ENCODE results near the gene GLRB. TPM values are rescaled to one million over a fixed set of nuclear protein-coding genes. Genes with fewer than 3 reads are reported as not detected.
"Not testable (repeated sequence)": the region's sequence is repeated elsewhere in the genome, so short reads cannot be mapped to it uniquely, and the experiment has no call there.

The GLRB gene
- total and polyA plus RNA-seq, 12 donors = 3.3 to 23.3 (median 13.1) TPM

GRCh38 chr4:157057218-157057617 is 18.7 kb upstream of the GLRB start:
- no peaks in the 10 kb centered on the region for H3K27me3 ChIP-seq
- H3K9me3 ChIP-seq = no peaks in the 10 kb centered on the region
- H3K4me3 ChIP-seq = no peak overlapping the region
- no peaks in the 10 kb centered on the region for H3K36me3 ChIP-seq
- intact Hi-C loops (cut with DNase I) = no loop called here
- WGBS, 2 donors = 47 to 56% methylated on average over 1 of the region's 1 CpG
- H3K27ac ChIP-seq = no peak overlapping the region
- DNase-seq (no peak), ATAC-seq (no peak)
- no peaks in the 10 kb centered on the region for H3K4me1 ChIP-seq
- no peak for TF ChIP-seq CTCF (IDR thresholded peaks at IDR 0.05)

- H3K4me1 ChIP-seq; DNase-seq; intact Hi-C loops (cut with DNase I); H3K36me3 ChIP-seq; H3K4me3 ChIP-seq; H3K27me3 ChIP-seq; H3K9me3 ChIP-seq; ATAC-seq; H3K27ac ChIP-seq: not testable (repeated sequence)
- 88 to 96% methylated on average over 5 of the region's 5 CpGs for WGBS, 2 donors
Measured at GRCh38 chr4:157058899-157059298, 17.1 kb upstream of the GLRB start.

- Histone ChIP-seq H3K36me3 (no peaks in the 10 kb centered on the region), H3K27me3 (peaks cover 0 to 24% (median 0%) of the 10 kb centered on the region in 7 donors), H3K4me3 (no peak overlapping the region), H3K9me3 (no peaks in the 10 kb centered on the region), H3K27ac (no peak overlapping the region), H3K4me1 (peaks cover 0 to 4% (median 0%) of the 10 kb centered on the region in 9 donors)
- ATAC-seq (no peak), DNase-seq (no peak)
- TF ChIP-seq CTCF (IDR thresholded peaks at IDR 0.05) = no peak
- intact Hi-C loops (cut with DNase I) = no loop called here
Measured at GRCh38 chr4:157072002-157072401, 3.9 kb upstream of the GLRB start.

- Histone ChIP-seq H3K4me3 (peak overlapping the region in 8 of 10 donors; percentile 9 to 89 (median 61)), H3K4me1 (peaks cover 0 to 4% (median 0%) of the 10 kb centered on the region in 9 donors), H3K36me3 (no peaks in the 10 kb centered on the region), H3K27me3 (peaks cover 0 to 31% (median 0%) of the 10 kb centered on the region in 7 donors), H3K9me3 (no peaks in the 10 kb centered on the region), H3K27ac (peak overlapping the region in 1 of 10 donors; percentile 64)
- intact Hi-C loops (cut with DNase I) = no loop called here
- TF ChIP-seq CTCF (IDR thresholded peaks at IDR 0.05) = no peak
- DNase-seq (no peak), ATAC-seq (no peak)
- WGBS, 2 donors = 87 to 88% methylated on average over 2 of the region's 2 CpGs
Measured at GRCh38 chr4:157075401-157075800, 549 bp upstream of the GLRB start.

GRCh38 chr4:157076578-157076947 is 613 bp downstream of the GLRB start:
- intact Hi-C loops (cut with DNase I) = no loop called here
- H3K27ac ChIP-seq = peak overlapping the region in 3 of 10 donors; percentile 39 to 72 (median 64)
- peaks cover 0 to 4% (median 0%) of the 10 kb centered on the region in 9 donors for H3K4me1 ChIP-seq
- DNase-seq (no peak), ATAC-seq (peak in 1 of 8 donors; percentile 35)
- H3K4me3 ChIP-seq = peak overlapping the region; percentile 34 to 89 (median 60)
- peaks cover 0 to 31% (median 0%) of the 10 kb centered on the region in 7 donors for H3K27me3 ChIP-seq
- WGBS, 2 donors = 1% methylated on average over 8 of the region's 8 CpGs
- H3K36me3 ChIP-seq = no peaks in the 10 kb centered on the region
- TF ChIP-seq CTCF (IDR thresholded peaks at IDR 0.05) = no peak
- no peaks in the 10 kb centered on the region for H3K9me3 ChIP-seq

Data from heart right ventricle (tissue), 16 donors.